Measurements from ENCODE around the gene PDK3. TPM values are rescaled to one million over a fixed set of nuclear protein-coding genes. Genes with fewer than 3 reads are reported as not detected.

The PDK3 gene
- total RNA-seq, 1 donor from 2014 or later, result 21.1 TPM

DNA sequence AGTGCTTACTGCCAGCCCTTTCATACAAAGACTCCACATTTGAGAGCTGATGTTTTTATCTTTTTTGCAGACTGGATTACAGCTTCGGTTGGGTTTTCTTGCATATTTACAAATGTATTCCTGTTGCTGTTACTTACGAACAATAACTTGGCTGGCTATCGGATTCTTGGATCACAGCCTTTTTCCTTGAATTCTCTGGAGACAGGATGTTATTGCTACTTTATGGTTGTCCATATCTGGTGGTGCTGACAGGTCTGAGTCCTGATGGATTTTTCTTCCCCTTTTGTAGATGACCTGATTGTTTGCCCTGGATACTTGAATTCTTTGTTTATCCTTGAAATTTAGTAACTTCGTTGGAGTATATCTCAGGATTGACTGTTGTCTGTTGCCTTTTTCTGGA is 77.7 kb downstream of the PDK3 start:
- no peak overlapping the region for H3K4me3 Mint-ChIP-seq
- peaks cover 2% of the 10 kb centered on the region for H3K36me3 Mint-ChIP-seq (ENCODE audit: low read depth)
- no peaks in the 10 kb centered on the region for H3K27me3 Mint-ChIP-seq (ENCODE audit: low read depth)
- no peak for TF ChIP-seq CTCF (conservative IDR thresholded peaks at IDR 0.05)
- no peak overlapping the region for H3K27ac Mint-ChIP-seq (ENCODE audit: unreplicated experiment)
- DNase-seq (ENCODE audit: low read depth, low spot score), result no peak
- H3K9me3 Mint-ChIP-seq, result no peaks in the 10 kb centered on the region
- H3K4me1 Mint-ChIP-seq, result no peaks in the 10 kb centered on the region

DNA sequence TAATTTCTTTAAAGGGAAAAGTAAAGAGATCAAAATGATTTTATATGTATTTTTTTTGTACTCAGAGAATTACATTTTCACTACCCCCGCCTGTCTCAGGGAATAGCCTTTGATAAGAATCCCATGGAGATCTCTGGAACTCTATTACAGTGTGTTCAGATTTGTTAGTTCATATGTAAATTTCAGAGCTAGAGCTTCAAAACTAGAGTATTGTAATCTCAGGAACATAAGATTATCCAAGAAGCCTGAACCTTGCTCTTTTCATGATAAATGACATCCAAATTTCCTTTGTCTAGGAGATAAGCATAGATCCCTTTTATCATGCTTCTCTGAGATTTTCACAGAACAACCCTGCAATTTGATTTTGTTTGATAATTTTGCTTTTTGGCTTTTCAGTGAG is 82.9 kb downstream of the PDK3 start:
- H3K9me3 Mint-ChIP-seq, result peaks cover 2% of the 10 kb centered on the region
- no peak overlapping the region for H3K27ac Mint-ChIP-seq (ENCODE audit: unreplicated experiment)
- no peak overlapping the region for H3K4me3 Mint-ChIP-seq
- H3K36me3 Mint-ChIP-seq (ENCODE audit: low read depth), result no peaks in the 10 kb centered on the region
- no peak for TF ChIP-seq CTCF (conservative IDR thresholded peaks at IDR 0.05)
- no peaks in the 10 kb centered on the region for H3K27me3 Mint-ChIP-seq (ENCODE audit: low read depth)
- DNase-seq (ENCODE audit: low read depth, low spot score), result no peak
- peaks cover 19% of the 10 kb centered on the region for H3K4me1 Mint-ChIP-seq

DNA sequence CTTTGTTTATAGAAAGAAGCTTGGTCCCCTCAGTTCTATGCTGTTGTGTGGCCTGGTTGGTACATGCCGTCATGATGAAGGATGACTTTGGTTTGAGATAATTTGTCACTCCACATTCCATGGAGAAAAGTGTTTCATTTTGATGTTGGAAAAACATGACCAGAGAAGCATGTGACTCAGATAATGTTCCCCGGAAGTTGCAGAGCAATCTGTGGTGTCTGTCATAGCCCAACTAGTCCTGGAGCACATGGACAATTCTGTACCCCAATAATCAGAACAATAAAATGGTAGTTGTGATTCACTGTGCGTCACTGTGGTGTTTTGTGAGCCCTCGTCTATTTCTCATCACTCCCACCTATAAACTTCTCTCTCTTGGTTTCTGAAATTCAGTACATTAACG is 85.1 kb downstream of the PDK3 start:
- H3K36me3 Mint-ChIP-seq (ENCODE audit: low read depth), result no peaks in the 10 kb centered on the region
- no peak overlapping the region for H3K4me3 Mint-ChIP-seq
- no peak for TF ChIP-seq CTCF (conservative IDR thresholded peaks at IDR 0.05)
- H3K4me1 Mint-ChIP-seq, result peaks cover 28% of the 10 kb centered on the region
- DNase-seq (ENCODE audit: low read depth, low spot score), result no peak
- H3K27ac Mint-ChIP-seq (ENCODE audit: unreplicated experiment), result no peak overlapping the region
- H3K27me3 Mint-ChIP-seq (ENCODE audit: low read depth), result no peaks in the 10 kb centered on the region
- peaks cover 2% of the 10 kb centered on the region for H3K9me3 Mint-ChIP-seq

DNA sequence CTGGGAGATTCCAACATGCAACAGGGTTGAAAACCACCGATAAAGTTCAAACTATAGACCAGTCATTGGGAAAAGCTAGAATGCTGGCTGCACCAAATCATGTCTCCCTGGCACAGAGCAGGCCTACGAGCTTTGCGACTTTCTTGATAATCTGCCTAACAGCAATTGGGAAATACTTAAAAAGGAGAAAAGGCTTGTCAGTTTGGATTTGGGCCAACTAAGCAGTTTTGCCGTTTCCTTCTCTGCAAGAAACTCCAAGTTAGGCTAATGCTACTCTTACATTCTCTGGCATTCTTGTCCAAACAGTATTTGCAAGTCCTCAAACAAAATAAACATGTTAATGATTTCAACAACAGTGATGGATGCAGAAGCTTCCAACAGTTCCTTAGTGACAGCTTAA is 87.9 kb downstream of the PDK3 start:
- no peak overlapping the region for H3K27ac Mint-ChIP-seq (ENCODE audit: unreplicated experiment)
- peaks cover 5% of the 10 kb centered on the region for H3K9me3 Mint-ChIP-seq
- H3K36me3 Mint-ChIP-seq (ENCODE audit: low read depth), result no peaks in the 10 kb centered on the region
- H3K27me3 Mint-ChIP-seq (ENCODE audit: low read depth), result no peaks in the 10 kb centered on the region
- no peak overlapping the region for H3K4me3 Mint-ChIP-seq
- no peak for TF ChIP-seq CTCF (conservative IDR thresholded peaks at IDR 0.05)
- DNase-seq (ENCODE audit: low read depth, low spot score), result no peak
- H3K4me1 Mint-ChIP-seq, result peaks cover 28% of the 10 kb centered on the region

GRCh38 chrX:24561121-24561520 is 96.0 kb downstream of the PDK3 start:
- Mint-ChIP-seq H3K36me3 (ENCODE audit: low read depth) (peaks cover 9% of the 10 kb centered on the region), H3K27ac (ENCODE audit: unreplicated experiment) (no peak overlapping the region), H3K4me1 (peaks cover 9% of the 10 kb centered on the region), H3K27me3 (ENCODE audit: low read depth) (no peaks in the 10 kb centered on the region), H3K4me3 (no peak overlapping the region), H3K9me3 (no peaks in the 10 kb centered on the region)
- no peak for TF ChIP-seq CTCF (conservative IDR thresholded peaks at IDR 0.05)
- no peak for DNase-seq (ENCODE audit: low read depth, low spot score)
